HG03139 (cell line): Measurements from ENCODE around the gene BICC1.

ENCODE experiments used
- ATAC-seq: cut with Tn5 transposase; IDR thresholded peaks from one replicate; pipeline ENCODE4 v1.9.1; 2021; ENCODE audit not compliant: unreplicated experiment

Gene BICC1

DNA sequence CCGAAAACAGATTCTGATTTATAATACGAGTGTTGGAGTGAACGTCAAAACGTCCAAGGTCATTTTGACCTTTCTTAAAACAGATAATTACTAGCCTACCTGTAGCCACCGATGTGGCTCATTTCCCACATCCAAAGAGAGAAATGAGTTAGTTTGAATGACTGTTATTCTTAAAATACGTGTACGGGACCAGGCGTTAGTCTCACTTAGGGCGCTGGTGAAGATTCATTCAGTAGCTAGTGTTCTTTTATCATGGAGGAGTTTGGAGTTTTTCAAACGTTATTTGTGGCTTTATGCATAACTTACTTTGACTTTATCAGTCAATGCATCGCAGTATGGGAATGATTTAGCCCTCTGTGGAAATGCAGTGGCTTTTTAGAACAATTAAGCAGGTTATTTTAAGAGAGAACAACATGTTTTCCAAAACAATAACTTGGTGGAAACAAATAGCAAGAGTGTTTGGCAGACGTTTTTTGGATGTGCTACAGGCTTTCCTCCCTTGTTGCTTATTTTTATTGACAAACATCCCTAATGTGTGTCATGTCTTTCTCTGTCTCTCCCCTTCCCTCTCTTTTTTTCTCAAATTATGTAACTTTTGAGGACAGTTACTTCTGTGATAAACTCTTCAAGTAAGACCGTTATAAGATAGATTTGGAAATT lies 1.6 kb downstream of the BICC1 start:
- ATAC-seq = no peak

DNA sequence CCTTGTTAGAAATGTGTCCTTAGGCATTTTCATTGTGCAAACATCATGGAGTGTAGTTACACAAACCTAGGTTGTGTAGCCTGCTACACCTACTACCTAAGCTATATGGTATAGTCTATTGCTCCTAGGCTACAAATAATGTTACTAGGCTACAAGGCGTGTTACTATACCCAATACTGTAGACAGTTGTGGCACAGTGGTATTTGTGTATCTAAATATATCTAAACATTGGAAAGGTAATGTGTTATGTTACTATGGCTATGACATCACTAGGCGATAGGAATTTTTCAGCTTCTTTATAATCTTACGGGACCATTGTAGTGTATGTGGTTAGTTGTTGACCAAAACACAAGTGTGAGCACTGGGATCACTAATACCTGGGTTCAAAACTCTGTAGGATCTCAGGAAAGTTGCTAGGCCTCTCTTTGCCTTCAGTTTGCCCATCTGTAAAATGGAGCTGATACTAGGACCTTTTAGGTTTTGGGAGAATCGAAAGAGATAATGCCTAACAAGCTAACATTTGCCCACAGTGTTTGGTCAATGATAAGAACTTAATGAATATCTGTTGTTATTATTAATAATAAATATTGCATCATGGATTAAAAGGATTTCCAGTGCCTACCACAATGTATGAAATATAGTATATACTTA lies 2.7 kb downstream of the BICC1 start:
- no peak for ATAC-seq

DNA sequence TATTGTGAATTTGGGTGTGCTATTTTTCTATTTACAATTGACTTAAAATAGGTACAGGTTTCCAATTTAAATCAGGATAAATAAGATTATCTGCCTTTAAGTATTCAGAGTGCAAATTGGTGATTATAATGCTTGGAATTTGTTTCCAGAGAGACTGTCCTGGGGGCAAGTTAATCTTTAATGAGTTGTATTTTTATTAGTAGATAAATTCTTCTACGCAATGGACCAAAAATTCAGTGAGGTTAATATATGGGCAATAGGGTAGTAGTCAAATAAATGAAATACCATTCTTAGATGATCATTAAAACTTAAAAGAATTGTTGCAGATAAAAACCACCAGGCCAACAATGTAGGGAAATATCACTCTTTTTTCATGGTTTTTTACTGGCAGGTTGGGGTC lies 3.4 kb downstream of the BICC1 start:
- ATAC-seq = no peak

DNA sequence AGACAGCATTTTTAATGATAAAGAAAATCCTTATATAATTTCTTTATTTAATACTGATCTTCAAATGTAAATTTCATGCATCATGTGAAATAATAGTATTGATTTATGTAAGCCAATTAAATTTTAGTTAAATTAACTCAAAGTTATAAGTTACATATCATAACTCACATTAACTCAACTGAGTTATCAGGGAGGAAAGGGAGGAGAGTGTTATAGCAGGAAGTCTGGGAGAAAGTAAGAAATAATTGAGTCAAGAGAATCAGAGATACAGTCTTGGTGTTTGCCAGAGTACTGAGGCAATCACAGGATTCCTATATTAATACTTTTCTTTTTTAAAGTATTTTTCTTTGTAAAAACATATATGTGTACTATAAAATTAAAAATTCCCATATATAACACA lies 4.0 kb downstream of the BICC1 start:
- ATAC-seq = no peak

DNA sequence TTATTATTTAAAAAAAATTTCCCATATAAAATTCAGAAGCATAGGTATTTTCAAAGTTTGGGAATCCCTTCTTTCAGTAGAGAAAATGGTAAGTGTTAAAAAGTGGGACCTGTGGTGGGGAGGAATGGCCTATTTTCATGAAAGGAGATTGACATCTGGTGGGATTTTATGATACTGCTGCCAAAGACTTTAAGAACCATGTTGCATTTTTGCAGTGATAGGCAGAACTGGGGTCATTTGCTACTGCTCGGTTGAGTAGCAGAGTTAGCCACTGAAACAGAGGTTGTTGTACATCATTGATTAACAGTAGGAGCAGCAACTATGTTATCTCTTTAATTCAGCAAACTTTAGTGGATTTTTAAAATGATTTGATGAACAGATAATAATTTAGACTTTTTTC lies 4.4 kb downstream of the BICC1 start:
- ATAC-seq = no peak

DNA sequence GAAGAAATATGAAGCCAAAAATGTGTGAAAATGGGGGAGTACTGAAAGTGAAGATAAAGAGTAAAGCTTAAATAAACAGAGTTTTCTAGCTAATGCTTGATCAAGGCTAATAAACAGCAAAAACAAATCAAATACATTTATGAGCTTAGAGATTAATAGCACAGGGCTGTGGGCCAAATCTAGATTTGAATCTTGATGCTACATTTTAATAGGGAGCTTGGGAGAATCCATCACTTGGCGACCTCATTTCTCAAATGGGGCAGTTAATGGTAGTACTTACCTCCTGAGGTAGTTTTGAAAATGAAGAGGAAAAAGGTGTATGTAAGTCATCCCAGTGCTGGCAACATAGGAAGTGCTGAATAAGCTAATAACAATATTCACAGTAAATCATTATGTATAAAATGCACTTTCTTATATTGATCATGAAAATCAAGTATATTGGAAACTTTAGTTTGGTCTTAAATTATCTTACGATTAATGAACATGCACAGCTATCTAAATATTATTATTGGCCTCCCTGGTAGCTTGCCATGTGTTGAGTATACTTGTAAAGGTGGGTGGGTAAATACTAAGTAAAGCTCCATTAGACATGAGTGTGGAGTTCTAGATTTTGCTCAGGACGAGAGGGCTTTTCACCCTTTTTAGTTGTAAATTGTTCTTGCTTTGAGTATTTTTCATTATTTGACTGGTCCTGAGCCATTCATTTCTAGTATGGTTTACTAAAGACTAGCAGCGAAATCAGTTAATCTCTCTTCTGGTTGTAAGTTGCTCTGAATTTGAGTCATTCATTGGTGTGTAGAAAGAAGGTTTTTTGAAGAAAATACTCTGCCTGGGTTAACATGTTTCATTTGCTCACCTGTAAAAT lies 5.1 kb downstream of the BICC1 start:
- ATAC-seq = no peak

DNA sequence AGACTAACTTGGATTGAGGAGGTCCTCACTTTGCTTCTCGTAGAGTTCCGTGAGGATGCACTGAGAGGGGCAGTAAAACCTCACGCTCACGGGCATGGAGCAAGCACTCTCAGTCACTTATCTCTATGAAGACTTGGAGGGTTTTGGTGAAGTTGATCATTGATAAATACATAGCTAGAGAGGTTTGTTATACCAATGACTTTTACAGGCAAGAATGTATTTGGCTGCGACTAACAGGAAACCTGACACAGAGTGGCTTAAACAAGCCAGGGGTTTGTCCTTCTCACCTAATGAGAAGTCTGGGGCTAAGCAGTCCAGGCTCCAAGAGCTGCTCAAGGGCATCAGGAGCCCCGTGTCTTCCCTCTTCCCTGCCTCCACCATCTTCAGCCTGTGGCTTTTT lies 6.1 kb downstream of the BICC1 start:
- no peak for ATAC-seq

DNA sequence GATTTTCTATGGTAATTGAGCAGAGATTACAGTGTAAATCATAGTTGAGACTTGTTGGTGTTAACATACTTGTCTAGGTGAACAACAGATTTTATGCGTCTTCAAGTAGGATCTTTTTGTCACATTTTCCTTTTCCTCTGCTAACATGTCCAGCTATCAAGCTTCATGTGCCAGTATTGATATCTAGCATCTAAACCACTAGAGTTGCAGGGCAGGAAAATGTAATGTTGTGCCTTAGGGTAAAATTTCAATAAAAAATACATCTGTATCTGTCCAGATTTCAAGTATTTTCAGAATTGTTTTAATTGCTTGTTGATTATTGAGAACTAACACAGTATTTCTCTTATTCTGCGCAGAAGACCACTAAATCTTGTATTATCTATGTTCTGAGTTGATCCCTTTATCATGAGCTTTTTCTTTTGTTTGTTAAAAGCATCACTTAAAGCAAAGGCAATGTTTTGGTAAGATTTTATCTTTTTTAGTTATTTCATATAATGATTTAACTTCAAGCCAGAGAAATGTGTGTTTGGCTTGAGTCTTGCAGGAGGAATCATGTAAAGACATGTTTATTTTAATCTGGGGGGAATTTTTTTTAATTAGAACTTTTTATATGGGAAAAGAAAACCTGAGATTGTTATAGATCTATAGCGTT lies 16.5 kb downstream of the BICC1 start:
- ATAC-seq = no peak

DNA sequence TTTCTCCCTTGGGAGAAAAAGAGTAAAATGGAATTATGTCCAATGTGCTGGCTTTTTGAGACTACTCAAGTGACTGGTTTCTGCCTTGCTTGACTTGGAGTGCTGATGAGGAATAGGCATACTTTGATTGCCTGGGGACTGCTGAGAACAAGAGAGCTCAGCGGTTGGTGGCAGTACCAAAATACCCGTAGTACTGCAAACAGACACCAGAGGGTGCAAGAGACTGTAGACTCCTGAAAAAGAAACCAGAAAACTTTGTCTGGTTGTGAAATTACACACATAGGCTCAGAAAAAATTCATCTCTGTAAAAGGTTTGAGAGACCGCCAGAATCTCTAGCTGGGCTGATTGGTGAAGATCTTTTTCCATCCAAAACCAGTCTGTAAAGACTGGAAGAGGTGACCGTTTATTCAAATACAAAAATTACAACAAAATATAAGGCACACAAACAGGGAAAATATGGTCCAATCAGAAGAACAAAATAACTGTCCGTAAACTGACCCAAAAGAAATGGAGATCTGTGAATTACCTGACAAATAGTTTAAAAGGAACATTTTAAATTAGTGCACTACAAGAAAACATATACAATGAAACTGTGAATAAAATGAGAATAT lies 18.5 kb downstream of the BICC1 start:
- peak; percentile 98 for ATAC-seq

DNA sequence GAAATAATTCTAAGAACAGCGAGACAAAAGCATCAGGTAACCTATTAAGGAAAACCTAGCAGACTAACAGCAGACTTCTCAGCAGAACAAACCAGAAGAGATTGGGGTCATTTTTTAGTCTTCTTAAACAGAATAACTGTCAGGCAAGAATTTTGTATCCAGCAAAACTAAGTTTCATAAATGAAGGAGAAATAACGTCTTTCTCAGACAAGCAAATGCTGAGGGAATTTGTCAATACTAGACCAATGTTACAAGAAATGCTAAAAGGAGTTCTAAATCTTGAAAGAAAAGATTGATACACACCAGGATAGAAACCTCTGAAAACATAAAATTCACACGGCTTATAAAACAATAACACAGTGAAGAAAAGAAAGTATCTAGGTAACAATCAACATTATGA lies 22.6 kb downstream of the BICC1 start:
- ATAC-seq = no peak

DNA sequence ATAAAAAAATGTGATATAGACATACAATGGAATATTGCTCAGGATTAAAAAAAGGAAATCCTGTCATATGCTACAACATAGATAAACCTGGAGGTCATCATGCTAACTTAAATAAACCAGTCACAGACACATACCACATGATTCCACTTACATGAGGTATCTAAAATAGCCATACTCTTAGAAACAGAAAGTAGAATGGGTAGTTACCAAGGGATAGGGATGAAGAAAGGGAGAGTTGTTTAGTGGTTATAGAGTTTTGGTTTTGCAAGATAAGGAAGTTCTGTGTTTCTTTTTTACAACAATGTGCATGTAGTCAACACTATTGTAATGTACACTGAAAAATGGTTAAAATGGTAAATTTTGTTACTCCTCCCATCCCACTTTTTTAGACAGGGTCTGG lies 30.5 kb downstream of the BICC1 start:
- ATAC-seq = no peak

DNA sequence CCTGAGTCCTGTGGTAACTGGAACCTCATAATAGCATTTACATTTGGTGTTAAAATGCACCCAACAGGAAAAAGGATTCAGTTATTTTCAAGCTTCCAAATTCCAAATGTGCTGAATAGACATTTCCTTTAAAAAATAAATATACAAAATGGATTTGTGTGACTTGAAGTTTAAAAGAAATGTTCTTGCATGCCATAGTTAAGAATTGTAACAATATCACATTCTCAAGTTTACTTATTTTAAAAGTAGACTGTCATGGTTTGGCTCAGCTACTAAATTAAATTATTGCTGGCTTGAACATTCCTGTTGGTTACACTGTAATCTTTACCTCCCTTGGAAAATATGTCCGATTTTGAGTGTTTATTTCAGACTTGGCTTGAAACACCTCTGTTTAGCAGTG lies 31.5 kb downstream of the BICC1 start:
- ATAC-seq = no peak

DNA sequence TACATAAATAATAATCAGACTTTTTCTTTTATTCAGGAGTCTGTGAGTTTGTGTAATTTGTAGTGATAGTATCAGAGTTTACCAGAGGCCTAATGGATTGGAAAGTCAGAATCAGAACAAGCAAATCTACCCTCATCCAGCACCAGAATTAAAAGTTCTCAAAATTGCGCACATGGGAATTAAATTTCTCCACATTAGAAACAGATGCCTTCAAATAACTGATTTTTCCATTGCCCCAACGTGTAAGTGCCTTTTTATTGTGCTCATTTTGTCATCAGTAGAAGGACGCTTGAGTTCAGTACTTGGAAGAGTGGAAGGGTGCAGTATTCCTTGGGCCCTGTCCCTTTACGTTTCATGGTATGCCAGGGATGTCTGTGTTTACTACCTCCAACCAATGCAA lies 32.8 kb downstream of the BICC1 start:
- ATAC-seq = no peak

DNA sequence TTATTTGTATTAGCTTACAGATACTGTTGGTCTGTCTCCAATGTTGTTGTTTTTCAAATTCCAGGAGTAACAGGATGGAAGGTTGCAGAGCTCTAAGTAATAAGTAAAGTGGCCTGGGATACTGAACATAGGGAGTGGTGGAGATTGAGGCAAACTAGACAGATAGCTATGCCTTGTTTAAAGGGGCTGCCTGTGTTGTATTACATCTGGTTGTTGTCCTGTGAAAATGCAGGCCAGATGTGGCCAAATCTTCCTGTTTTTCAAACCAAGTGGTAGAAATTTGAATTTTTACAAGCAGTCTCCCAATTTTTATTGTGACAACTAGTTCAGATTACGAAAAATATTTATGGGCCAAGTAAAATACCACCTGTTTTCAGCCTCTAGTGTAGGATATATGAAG lies 33.5 kb downstream of the BICC1 start:
- ATAC-seq = no peak

DNA sequence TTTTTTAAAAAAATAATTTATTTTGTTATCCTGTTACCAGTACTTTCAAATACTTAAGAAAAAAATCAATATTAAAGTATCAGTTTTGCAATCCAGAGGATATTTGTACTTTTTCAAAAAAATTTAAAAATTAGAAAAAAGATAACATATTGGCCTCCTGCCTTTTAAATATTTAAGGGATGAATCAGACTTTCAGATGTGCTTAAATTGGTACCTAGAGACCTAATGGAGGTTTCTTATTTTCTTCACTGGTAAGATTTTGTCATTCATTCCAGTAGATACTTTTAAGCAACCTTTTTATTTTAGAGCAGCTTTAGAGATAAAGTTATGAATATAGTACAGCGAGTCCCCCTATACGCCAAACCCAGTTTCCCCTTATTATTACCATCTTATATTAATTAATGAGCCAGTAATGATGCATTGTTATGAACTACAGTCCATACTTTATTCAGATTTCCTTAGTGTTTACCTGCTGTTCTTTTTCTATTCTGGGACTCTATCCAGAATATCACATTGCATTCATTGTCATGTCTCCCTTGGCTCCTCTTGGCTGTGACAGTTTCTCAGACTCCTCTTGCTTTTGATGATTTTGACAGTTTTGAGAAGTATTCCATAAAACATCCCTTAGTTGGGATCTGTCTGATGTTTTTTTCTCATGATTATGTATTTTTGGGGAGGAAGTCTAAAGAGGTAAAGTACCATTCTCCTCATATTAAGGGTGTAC lies 34.2 kb downstream of the BICC1 start:
- ATAC-seq = no peak

DNA sequence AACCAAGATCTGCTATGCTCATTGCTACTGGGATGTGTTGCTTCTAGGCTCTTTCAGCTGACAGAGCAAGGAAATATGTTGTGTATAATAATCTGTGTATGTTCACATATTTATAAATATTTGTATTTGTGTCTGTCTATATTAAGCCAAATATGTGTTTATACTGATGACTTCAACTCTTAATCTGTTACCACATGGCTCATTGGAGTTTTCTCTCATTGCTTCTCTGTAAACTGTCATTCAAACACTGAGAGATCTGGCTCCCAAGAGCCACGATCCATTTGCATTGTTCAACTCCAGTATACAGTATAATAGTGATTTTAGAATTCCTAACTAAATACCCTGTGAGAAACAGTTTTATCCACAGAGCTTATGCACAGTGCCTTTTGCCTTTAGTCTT lies 35.3 kb downstream of the BICC1 start:
- ATAC-seq = no peak

DNA sequence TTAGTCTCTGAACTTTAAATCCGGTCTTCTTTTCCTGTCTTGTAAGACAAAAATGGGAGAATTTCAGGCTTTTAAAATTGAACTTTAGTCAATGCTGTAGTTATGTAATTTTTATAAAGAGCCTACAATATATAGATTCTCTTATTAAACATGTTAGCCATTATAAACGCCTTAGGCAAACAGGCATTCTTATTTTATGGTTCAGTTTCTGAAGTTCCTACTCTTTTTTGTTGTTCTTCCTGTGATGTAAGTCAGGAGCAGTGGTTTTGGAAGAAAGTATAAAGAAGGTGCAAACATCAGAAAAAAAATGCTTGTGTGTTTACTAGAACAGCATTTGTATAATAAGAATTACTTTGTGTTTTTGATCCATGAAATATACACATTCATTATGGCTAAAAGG lies 41.6 kb downstream of the BICC1 start:
- ATAC-seq = no peak

DNA sequence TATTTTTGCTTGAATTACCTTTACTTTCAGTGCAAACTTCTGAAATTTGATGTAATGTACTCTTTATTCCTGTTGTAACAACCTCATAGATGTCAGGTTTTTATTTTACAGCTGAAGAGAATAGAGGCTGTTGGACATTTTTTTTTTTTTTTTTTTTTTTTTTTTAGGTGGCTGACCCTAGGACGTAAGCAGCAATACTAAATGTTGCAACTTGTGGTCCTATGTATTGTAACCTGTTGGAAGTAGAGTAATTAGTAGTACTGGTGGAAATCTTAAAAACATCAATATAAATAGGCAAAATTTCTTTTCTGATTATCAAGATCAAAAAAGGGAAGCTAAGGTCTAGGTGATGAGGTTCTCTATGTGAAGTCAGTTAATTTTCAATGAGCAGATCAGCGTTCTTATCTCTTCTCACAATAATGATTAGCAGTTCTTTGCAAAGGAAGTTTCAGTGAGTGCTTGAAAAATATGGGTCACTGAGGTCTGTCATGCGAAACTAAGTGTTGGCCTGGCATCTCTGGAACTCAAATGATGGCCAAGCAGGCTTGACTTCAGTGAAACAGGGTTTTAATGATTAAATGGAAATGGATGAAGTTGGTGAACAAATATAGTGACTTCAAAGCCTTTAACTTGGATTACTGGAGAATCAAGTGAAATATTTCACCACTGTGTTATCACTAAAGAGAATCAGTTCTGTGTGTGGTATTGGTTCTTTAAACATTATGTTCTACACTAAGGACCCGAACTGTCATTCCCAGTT lies 42.7 kb downstream of the BICC1 start:
- no peak for ATAC-seq

DNA sequence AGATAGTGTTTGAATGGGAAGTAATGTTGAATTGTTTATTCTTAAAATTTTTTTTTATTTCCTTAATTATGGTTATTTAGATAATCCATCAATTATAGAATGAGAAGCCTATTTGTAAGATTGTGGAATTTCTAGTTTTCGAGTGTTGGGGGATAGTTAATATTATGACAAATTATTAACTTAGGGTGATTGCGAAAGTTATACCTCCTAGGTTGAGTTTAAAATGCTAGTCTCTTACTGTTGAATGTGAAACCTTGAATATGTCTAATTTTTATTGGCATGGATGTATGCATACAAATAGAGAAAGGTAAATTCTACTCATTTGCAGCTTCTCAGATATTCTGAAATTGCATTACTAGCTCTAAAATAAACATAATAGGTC lies 43.2 kb downstream of the BICC1 start:
- no peak for ATAC-seq
